GM12891 (cell line): Measurements from ENCODE around the gene GPRC5A.

Source experiments
- POLR2A ChIP-seq: IDR thresholded peaks from 2 replicates; pipeline ENCODE4 v1.6.1; 2011; ENCODE audit warnings: low read depth, low read length, control low read depth
- POLR2AphosphoS5 ChIP-seq: IDR thresholded peaks from 2 replicates; pipeline ENCODE4 v1.6.1; 2011; ENCODE audit warnings: low read depth, low read length, control low read depth
- POU2F2 ChIP-seq: IDR thresholded peaks from 2 replicates; pipeline ENCODE4 v1.6.1; 2011; ENCODE audit warnings: low read depth, mild to moderate bottlenecking, control low read depth, low read length, moderate library complexity
- TAF1 ChIP-seq: IDR thresholded peaks from 2 replicates; pipeline ENCODE4 v1.6.1; 2011; ENCODE audit warnings: low read depth, low read length, control low read depth

DNA sequence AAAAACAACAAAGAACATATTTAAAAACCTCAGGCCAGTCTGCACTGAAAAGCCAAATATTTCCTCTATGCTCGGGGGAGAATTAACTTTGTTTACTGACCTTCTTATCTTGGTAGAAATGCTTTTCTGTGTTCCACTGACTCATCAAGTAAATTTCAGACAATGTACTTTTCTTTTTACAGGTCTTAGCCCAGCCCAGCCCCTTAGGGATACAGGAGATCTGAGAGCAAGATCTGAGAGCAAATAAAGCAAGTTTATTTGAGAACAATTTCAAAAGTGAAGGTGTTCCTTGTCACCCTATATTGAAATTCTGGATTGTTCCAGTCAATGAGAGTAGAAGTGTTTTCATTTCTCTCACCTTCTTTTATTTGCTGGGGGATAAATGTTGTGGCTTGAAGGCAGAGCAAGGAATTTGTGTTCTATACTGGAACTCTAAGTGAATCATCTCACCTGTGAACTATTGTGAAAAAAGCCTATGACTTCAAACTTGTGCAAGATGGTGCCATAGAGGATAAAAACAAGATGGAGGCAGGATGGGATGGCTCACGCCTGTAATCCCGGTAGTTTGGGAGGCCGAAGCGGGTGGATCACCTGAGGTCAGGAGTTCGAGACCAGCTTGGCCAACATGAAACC is 7.9 kb upstream of the GPRC5A start:
- no peak for TF ChIP-seq TAF1
- no peak for TF ChIP-seq POLR2A
- TF ChIP-seq POLR2AphosphoS5: no peak
- TF ChIP-seq POU2F2: no peak
